HL-60 (cell line): ENCODE measurements around the gene ZNF324B.

Experiments used
- CTCF ChIP-seq: IDR thresholded peaks from one replicate; pipeline ENCODE4 v1.5.1; 2011; ENCODE audit warnings: low read length, control low read depth, inconsistent platforms; ENCODE audit not compliant: insufficient read depth
- GABPA ChIP-seq: IDR thresholded peaks from 2 replicates; pipeline ENCODE4 v1.6.1; 2012; ENCODE audit warnings: low read depth
- POLR2AphosphoS5 ChIP-seq: IDR thresholded peaks from 2 replicates; pipeline ENCODE4 v1.6.1; 2012; ENCODE audit warnings: low read depth
- REST ChIP-seq: IDR thresholded peaks from 2 replicates; pipeline ENCODE4 v1.6.1; 2012; ENCODE audit warnings: low read depth; ENCODE audit not compliant: insufficient replicate concordance
- SPI1 ChIP-seq: IDR thresholded peaks from 2 replicates; pipeline ENCODE4 v1.6.1; 2012; ENCODE audit warnings: low read depth, mild to moderate bottlenecking, borderline replicate concordance

GRCh38 chr19:58482372-58482771 lies 30.9 kb downstream of the ZNF324B start:
- TF ChIP-seq CTCF (no peak), SPI1 (no peak), REST (no peak), POLR2AphosphoS5 (no peak), GABPA (no peak)
